GM12892 (cell line): Measurements from ENCODE around the gene CDHR1. TPM values are rescaled to one million over a fixed set of nuclear protein-coding genes. Genes with fewer than 3 reads are reported as not detected.
"Not testable (repeated sequence)": the region's sequence is repeated elsewhere in the genome, so short reads cannot be mapped to it uniquely, and the experiment has no call there.

ENCODE experiments used
- DNase-seq: peaks from one replicate; pipeline ENCODE4 v3.0.0; 2011; ENCODE audit not compliant: insufficient read length
- FAIRE-seq: peaks from 2 replicates; lab custom pipeline; 2011; peaks lifted over from hg19 to GRCh38; lab: Jason Lieb, UNC
- POLR2A ChIP-seq: IDR thresholded peaks from 2 replicates; pipeline ENCODE4 v1.6.1; 2011; ENCODE audit warnings: low read depth, low read length, control low read depth
- POLR2AphosphoS5 ChIP-seq: IDR thresholded peaks from 2 replicates; pipeline ENCODE4 v1.6.1; 2011; ENCODE audit warnings: low read depth, low read length, control low read depth
- TAF1 ChIP-seq: IDR thresholded peaks from 2 replicates; pipeline ENCODE4 v1.6.1; 2011; ENCODE audit warnings: low read depth, mild to moderate bottlenecking, control low read depth, low read length, borderline replicate concordance
- polyA plus RNA-seq: library from polyadenylated mRNA; unstranded; fragments of >200 nt; gene quantifications from one replicate; pipeline ENCODE4 v1.2.1, GENCODE V29; 2012; ENCODE audit warnings: missing spikeins, inconsistent platforms; ENCODE audit not compliant: missing spikeins

Gene CDHR1
- 1.2 TPM for polyA plus RNA-seq

GRCh38 chr10:84194424-84195043 is at the start of gene CDHR1:
Gene CDHR1 (plus strand): TSS chr10:84194537. CDS start chr10:84194761, 224 bp downstream.
- peak; percentile 61 for DNase-seq

GRCh38 chr10:84147347-84147746 is 47.0 kb upstream of the CDHR1 start:
- TF ChIP-seq POLR2AphosphoS5 (no peak), TAF1 (no peak)
- no peak for FAIRE-seq
- no peak for DNase-seq

More at GRCh38 chr10:84194424-84195043, at the start of gene CDHR1:
- FAIRE-seq: peak; percentile 30
- TF ChIP-seq TAF1 (no peak), POLR2AphosphoS5 (no peak), POLR2A (no peak)

GRCh38 chr10:84148006-84148597 is 46.2 kb upstream of the CDHR1 start:
- DNase-seq: not testable (repeated sequence)
- peak; percentile 36 for FAIRE-seq

- no peak for TF ChIP-seq POLR2A
- no peak for TF ChIP-seq POLR2AphosphoS5
- TF ChIP-seq TAF1: no peak
- no peak for FAIRE-seq
- DNase-seq: no peak
Observed at GRCh38 chr10:84149854-84150253, 44.5 kb upstream of the CDHR1 start.

GRCh38 chr10:84152769-84153168 is 41.6 kb upstream of the CDHR1 start:
- TF ChIP-seq TAF1: no peak
- no peak for TF ChIP-seq POLR2A
- no peak for TF ChIP-seq POLR2AphosphoS5
- DNase-seq (no peak), FAIRE-seq (no peak)

GRCh38 chr10:84155521-84155920 is 38.8 kb upstream of the CDHR1 start:
- TF ChIP-seq TAF1 (no peak), POLR2AphosphoS5 (no peak), POLR2A (no peak)
- no peak for FAIRE-seq
- no peak for DNase-seq

GRCh38 chr10:84156009-84156408 is 38.3 kb upstream of the CDHR1 start:
- no peak for TF ChIP-seq TAF1
- no peak; the same call in 1 of the 2 replicates for TF ChIP-seq POLR2A
- no peak for TF ChIP-seq POLR2AphosphoS5
- no peak for FAIRE-seq
- DNase-seq: no peak

GRCh38 chr10:84156768-84157167 is 37.6 kb upstream of the CDHR1 start:
- TF ChIP-seq POLR2A: peak; percentile 69
- no peak for TF ChIP-seq TAF1
- TF ChIP-seq POLR2AphosphoS5: peak; percentile 88
- peak; percentile 74 for FAIRE-seq
- DNase-seq: no peak

- TF ChIP-seq POLR2A: 0 out of 2 replicates have a peak, but pooled peaks have one; percentile 32
- TF ChIP-seq TAF1: no peak
- TF ChIP-seq POLR2AphosphoS5: no peak
- no peak for DNase-seq
- peak; percentile 36 for FAIRE-seq
Observed at GRCh38 chr10:84158061-84158460, 36.3 kb upstream of the CDHR1 start.

GRCh38 chr10:84158550-84158949 is 35.8 kb upstream of the CDHR1 start:
- TF ChIP-seq POLR2AphosphoS5 (no peak), TAF1 (no peak), POLR2A (no peak)
- FAIRE-seq (no peak), DNase-seq (no peak)

- FAIRE-seq (peak; percentile 17), DNase-seq (no peak)
- TF ChIP-seq POLR2AphosphoS5: no peak
- TF ChIP-seq POLR2A: no peak
Observed at GRCh38 chr10:84159076-84159685, 35.2 kb upstream of the CDHR1 start.

GRCh38 chr10:84160663-84161362 is 33.5 kb upstream of the CDHR1 start:
- peak; percentile 40 for FAIRE-seq
- no peak for TF ChIP-seq POLR2AphosphoS5
- TF ChIP-seq TAF1: no peak
- DNase-seq: no peak

- TF ChIP-seq POLR2A (no peak), POLR2AphosphoS5 (no peak), TAF1 (no peak)
- no peak for FAIRE-seq
- DNase-seq: no peak
Observed at GRCh38 chr10:84163996-84164395, 30.3 kb upstream of the CDHR1 start.
